C4-2B (cell line): ENCODE results near the gene ZNF689.
A peak's percentile ranks its signal among the peaks of the same experiment; 100 is the strongest.

Experiments
- ZFX ChIP-seq: fragments of 450-650 bp; IDR thresholded peaks from 2 replicates; pipeline ENCODE4 v1.6.1; 2017
- TF ChIP-seq, protein P1 (sequence below): fragments of 450-650 bp; conservative IDR thresholded peaks from 2 replicates; pipeline ENCODE4 v1.5.1; 2017; ENCODE audit warnings: mild to moderate bottlenecking

GRCh38 chr16:30557957-30558788 lies 52.0 kb downstream of the ZNF689 start, which contains the start of gene ZNF764:
- TF ChIP-seq, protein P1, sequence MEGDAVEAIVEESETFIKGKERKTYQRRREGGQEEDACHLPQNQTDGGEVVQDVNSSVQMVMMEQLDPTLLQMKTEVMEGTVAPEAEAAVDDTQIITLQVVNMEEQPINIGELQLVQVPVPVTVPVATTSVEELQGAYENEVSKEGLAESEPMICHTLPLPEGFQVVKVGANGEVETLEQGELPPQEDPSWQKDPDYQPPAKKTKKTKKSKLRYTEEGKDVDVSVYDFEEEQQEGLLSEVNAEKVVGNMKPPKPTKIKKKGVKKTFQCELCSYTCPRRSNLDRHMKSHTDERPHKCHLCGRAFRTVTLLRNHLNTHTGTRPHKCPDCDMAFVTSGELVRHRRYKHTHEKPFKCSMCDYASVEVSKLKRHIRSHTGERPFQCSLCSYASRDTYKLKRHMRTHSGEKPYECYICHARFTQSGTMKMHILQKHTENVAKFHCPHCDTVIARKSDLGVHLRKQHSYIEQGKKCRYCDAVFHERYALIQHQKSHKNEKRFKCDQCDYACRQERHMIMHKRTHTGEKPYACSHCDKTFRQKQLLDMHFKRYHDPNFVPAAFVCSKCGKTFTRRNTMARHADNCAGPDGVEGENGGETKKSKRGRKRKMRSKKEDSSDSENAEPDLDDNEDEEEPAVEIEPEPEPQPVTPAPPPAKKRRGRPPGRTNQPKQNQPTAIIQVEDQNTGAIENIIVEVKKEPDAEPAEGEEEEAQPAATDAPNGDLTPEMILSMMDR: no peak
- TF ChIP-seq ZFX: peak; percentile 79; the same call in 1 of the 2 replicates
